ENCODE measurements around the gene NXNL1. TPM values are rescaled to one million over a fixed set of nuclear protein-coding genes. Genes with fewer than 3 reads are reported as not detected.
A peak's percentile ranks its signal among the peaks of the same experiment; 100 is the strongest.

The NXNL1 gene
- total and polyA plus RNA-seq, 9 of the 15 experiments (the other 6 are each of a cell fraction or from before 2014, with no cell fraction given), result not detected

DNA sequence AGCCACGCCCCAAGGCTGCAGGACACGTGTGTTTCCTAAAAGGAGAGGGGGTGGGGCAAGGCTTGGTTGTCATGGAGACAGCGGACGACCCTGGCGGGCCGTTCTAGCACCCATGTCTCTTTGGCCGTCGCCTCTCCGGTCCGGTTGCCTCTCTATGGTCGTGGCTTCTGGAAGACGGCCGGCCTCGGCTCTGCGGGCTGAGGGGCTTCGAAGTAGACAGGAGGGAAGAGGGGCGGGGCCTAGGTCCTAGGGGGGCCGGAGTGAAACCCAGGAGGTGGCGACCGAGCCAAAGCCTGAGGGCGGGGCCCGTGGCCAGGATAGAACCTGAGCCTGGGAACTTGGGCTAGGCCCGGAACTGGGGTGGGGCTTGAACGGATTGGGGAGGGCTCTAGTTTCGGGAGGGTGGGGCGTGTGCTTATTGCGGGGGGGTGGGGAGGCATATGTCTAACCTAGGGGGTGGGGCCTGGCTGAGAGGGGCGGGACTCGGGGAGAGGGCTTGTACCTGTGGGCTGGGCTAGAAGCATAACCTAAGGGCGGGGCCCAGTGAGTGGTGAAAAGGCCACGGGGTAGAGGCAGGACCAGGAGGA, 8.8 kb upstream of the NXNL1 start (continued):
- no peak for TF ChIP-seq KLF10 (CRISPR knock-in tag; IDR thresholded peaks at IDR 0.05)
- TF ChIP-seq, protein P1, sequence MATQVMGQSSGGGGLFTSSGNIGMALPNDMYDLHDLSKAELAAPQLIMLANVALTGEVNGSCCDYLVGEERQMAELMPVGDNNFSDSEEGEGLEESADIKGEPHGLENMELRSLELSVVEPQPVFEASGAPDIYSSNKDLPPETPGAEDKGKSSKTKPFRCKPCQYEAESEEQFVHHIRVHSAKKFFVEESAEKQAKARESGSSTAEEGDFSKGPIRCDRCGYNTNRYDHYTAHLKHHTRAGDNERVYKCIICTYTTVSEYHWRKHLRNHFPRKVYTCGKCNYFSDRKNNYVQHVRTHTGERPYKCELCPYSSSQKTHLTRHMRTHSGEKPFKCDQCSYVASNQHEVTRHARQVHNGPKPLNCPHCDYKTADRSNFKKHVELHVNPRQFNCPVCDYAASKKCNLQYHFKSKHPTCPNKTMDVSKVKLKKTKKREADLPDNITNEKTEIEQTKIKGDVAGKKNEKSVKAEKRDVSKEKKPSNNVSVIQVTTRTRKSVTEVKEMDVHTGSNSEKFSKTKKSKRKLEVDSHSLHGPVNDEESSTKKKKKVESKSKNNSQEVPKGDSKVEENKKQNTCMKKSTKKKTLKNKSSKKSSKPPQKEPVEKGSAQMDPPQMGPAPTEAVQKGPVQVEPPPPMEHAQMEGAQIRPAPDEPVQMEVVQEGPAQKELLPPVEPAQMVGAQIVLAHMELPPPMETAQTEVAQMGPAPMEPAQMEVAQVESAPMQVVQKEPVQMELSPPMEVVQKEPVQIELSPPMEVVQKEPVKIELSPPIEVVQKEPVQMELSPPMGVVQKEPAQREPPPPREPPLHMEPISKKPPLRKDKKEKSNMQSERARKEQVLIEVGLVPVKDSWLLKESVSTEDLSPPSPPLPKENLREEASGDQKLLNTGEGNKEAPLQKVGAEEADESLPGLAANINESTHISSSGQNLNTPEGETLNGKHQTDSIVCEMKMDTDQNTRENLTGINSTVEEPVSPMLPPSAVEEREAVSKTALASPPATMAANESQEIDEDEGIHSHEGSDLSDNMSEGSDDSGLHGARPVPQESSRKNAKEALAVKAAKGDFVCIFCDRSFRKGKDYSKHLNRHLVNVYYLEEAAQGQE (IDR thresholded peaks at IDR 0.05; ENCODE audit: borderline replicate concordance), result 0 out of 2 replicates have a peak, but pooled peaks have one; percentile 3
- TF ChIP-seq, protein P1 (CRISPR knock-in tag; IDR thresholded peaks at IDR 0.05; ENCODE audit: low read depth), result no peak
- TF ChIP-seq ZNF263 (CRISPR knock-in tag; IDR thresholded peaks at IDR 0.05; ENCODE audit: borderline replicate concordance), result peak; percentile 31; the same call in 1 of the 2 replicates
- TF ChIP-seq SP2 (IDR thresholded peaks at IDR 0.05; ENCODE audit: extremely low read depth, low read depth, low read length, poor library complexity, severe bottlenecking), result peak; percentile 69
- no peak for TF ChIP-seq ADNP (tag; IDR thresholded peaks at IDR 0.05)
- TF ChIP-seq ZSCAN29 (IDR thresholded peaks at IDR 0.05), result no peak
- no peak for TF ChIP-seq HLTF (IDR thresholded peaks at IDR 0.05)
- TF ChIP-seq, protein P2, sequence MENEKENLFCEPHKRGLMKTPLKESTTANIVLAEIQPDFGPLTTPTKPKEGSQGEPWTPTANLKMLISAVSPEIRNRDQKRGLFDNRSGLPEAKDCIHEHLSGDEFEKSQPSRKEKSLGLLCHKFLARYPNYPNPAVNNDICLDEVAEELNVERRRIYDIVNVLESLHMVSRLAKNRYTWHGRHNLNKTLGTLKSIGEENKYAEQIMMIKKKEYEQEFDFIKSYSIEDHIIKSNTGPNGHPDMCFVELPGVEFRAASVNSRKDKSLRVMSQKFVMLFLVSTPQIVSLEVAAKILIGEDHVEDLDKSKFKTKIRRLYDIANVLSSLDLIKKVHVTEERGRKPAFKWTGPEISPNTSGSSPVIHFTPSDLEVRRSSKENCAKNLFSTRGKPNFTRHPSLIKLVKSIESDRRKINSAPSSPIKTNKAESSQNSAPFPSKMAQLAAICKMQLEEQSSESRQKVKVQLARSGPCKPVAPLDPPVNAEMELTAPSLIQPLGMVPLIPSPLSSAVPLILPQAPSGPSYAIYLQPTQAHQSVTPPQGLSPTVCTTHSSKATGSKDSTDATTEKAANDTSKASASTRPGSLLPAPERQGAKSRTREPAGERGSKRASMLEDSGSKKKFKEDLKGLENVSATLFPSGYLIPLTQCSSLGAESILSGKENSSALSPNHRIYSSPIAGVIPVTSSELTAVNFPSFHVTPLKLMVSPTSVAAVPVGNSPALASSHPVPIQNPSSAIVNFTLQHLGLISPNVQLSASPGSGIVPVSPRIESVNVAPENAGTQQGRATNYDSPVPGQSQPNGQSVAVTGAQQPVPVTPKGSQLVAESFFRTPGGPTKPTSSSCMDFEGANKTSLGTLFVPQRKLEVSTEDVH (IDR thresholded peaks at IDR 0.05; ENCODE audit: low read depth, partially characterized antibody), result no peak
- TF ChIP-seq, protein P3, sequence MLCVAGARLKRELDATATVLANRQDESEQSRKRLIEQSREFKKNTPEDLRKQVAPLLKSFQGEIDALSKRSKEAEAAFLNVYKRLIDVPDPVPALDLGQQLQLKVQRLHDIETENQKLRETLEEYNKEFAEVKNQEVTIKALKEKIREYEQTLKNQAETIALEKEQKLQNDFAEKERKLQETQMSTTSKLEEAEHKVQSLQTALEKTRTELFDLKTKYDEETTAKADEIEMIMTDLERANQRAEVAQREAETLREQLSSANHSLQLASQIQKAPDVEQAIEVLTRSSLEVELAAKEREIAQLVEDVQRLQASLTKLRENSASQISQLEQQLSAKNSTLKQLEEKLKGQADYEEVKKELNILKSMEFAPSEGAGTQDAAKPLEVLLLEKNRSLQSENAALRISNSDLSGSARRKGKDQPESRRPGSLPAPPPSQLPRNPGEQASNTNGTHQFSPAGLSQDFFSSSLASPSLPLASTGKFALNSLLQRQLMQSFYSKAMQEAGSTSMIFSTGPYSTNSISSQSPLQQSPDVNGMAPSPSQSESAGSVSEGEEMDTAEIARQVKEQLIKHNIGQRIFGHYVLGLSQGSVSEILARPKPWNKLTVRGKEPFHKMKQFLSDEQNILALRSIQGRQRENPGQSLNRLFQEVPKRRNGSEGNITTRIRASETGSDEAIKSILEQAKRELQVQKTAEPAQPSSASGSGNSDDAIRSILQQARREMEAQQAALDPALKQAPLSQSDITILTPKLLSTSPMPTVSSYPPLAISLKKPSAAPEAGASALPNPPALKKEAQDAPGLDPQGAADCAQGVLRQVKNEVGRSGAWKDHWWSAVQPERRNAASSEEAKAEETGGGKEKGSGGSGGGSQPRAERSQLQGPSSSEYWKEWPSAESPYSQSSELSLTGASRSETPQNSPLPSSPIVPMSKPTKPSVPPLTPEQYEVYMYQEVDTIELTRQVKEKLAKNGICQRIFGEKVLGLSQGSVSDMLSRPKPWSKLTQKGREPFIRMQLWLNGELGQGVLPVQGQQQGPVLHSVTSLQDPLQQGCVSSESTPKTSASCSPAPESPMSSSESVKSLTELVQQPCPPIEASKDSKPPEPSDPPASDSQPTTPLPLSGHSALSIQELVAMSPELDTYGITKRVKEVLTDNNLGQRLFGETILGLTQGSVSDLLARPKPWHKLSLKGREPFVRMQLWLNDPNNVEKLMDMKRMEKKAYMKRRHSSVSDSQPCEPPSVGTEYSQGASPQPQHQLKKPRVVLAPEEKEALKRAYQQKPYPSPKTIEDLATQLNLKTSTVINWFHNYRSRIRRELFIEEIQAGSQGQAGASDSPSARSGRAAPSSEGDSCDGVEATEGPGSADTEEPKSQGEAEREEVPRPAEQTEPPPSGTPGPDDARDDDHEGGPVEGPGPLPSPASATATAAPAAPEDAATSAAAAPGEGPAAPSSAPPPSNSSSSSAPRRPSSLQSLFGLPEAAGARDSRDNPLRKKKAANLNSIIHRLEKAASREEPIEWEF (CRISPR knock-in tag; IDR thresholded peaks at IDR 0.05), result no peak
- TF ChIP-seq RNF2 (IDR thresholded peaks at IDR 0.05), result no peak
- peak; percentile 84 for TF ChIP-seq SNIP1 (IDR thresholded peaks at IDR 0.05; ENCODE audit: low read depth)
- peak; percentile 80 for TF ChIP-seq POLR2G (IDR thresholded peaks at IDR 0.05; ENCODE audit: low read depth, low read length)
